GM23338 (cell line): Measurements from ENCODE around the gene GTF2H1. TPM values are rescaled to one million over a fixed set of nuclear protein-coding genes. Genes with fewer than 3 reads are reported as not detected.

Source experiments
- ATAC-seq: fragments of 200-7000 bp; cut with Tn5 transposase; 3 replicates; pipeline ENCODE4 v1.9.1; 2020
- DNase-seq: peaks from one replicate; pipeline ENCODE4 v3.0.0-alpha.2; 2015; ENCODE audit warnings: low spot score
- H2AFZ ChIP-seq: fragments of 200-600 bp; sonication (generic); 2 replicates; pipeline ENCODE4 v1.8.0; 2016; ENCODE audit warnings: antibody characterized with exemption, mild to moderate bottlenecking, moderate library complexity
- H3F3A ChIP-seq: fragments of 200-600 bp; sonication (generic); replicated peaks from 2 replicates; pipeline ENCODE4 v1.8.0; 2017; ENCODE audit warnings: antibody characterized with exemption, mixed run types, low read depth
- H3K27ac ChIP-seq: fragments of 200-600 bp; sonication (generic); 2 replicates; pipeline ENCODE4 v1.6.1; 2016; ENCODE audit warnings: low read depth
- H3K27me3 ChIP-seq: fragments of 200-600 bp; sonication (generic); 2 replicates; pipeline ENCODE4 v1.8.0; 2016; ENCODE audit warnings: mild to moderate bottlenecking, mixed run types, moderate library complexity; ENCODE audit not compliant: insufficient read depth
- H3K36me3 ChIP-seq: fragments of 200-600 bp; sonication (generic); 2 replicates; pipeline ENCODE4 v1.8.0; 2016; ENCODE audit warnings: mild to moderate bottlenecking; ENCODE audit not compliant: insufficient read depth
- H3K4me1 ChIP-seq: fragments of 200-600 bp; sonication (generic); 2 replicates; pipeline ENCODE4 v1.8.0; 2016; ENCODE audit warnings: mild to moderate bottlenecking, moderate library complexity; ENCODE audit not compliant: insufficient read depth
- H3K4me2 ChIP-seq: fragments of 200-600 bp; sonication (generic); 2 replicates; pipeline ENCODE4 v1.7.1; 2017; ENCODE audit warnings: mixed run types
- H3K4me3 ChIP-seq: fragments of 200-600 bp; sonication (generic); 2 replicates; pipeline ENCODE4 v1.6.1; 2016; ENCODE audit warnings: mixed run types
- H3K79me2 ChIP-seq: fragments of 200-600 bp; sonication (generic); replicated peaks from 2 replicates; pipeline ENCODE4 v1.8.0; 2017; ENCODE audit warnings: mild to moderate bottlenecking; ENCODE audit not compliant: insufficient read depth
- H3K9me2 ChIP-seq: fragments of 200-600 bp; sonication (generic); 2 replicates; pipeline ENCODE4 v1.8.0; 2017; ENCODE audit not compliant: insufficient read depth
- H4K20me1 ChIP-seq: fragments of 200-600 bp; sonication (generic); replicated peaks from 2 replicates; pipeline ENCODE4 v1.8.0; 2017; ENCODE audit warnings: mild to moderate bottlenecking; ENCODE audit not compliant: insufficient read depth
- H3K27ac Mint-ChIP-seq: 2 replicates; pipeline ENCODE4 v1.8.0; 2020; ENCODE audit warnings: inconsistent platforms, mild to moderate bottlenecking, moderate library complexity, mixed read lengths
- H3K27me3 Mint-ChIP-seq: 3 replicates; pipeline ENCODE4 v1.8.0; 2022; ENCODE audit warnings: low read depth, mild to moderate bottlenecking, moderate library complexity, mixed read lengths, inconsistent platforms; ENCODE audit not compliant: insufficient read depth, poor library complexity
- H3K36me3 Mint-ChIP-seq: 3 replicates; pipeline ENCODE4 v1.8.0; 2021; ENCODE audit warnings: low read depth, mild to moderate bottlenecking, inconsistent platforms, moderate library complexity, mixed read lengths
- H3K4me1 Mint-ChIP-seq: 3 replicates; pipeline ENCODE4 v1.8.0; 2020; ENCODE audit warnings: mild to moderate bottlenecking, inconsistent platforms, mixed read lengths
- H3K4me3 Mint-ChIP-seq: 3 replicates; pipeline ENCODE4 v1.8.0; 2021; ENCODE audit warnings: moderate library complexity, mild to moderate bottlenecking, inconsistent platforms, mixed read lengths
- H3K9me3 Mint-ChIP-seq: 3 replicates; pipeline ENCODE4 v1.8.0; 2020; ENCODE audit warnings: moderate library complexity, mild to moderate bottlenecking, inconsistent platforms, mixed read lengths
- CREB1 ChIP-seq: fragments of 250-450 bp; sonication (Bioruptor Pico); IDR thresholded peaks from 2 replicates; pipeline ENCODE4 v1.5.0; 2020; ENCODE audit warnings: low read depth, mild to moderate bottlenecking, moderate library complexity
- ETS1 ChIP-seq: IDR thresholded peaks from 2 replicates; pipeline ENCODE4 v1.6.1; 2016; ENCODE audit warnings: antibody characterized with exemption
- EZH2 ChIP-seq: fragments of 200-600 bp; sonication (generic); IDR thresholded peaks from one replicate; pipeline ENCODE4 v1.8.0; 2017; ENCODE audit warnings: antibody characterized with exemption, mild to moderate bottlenecking, low read depth; ENCODE audit not compliant: unreplicated experiment
- EZH2phosphoT487 ChIP-seq: fragments of 200-600 bp; sonication (generic); IDR thresholded peaks from one replicate; pipeline ENCODE4 v1.8.1; 2018; ENCODE audit warnings: antibody characterized with exemption; ENCODE audit not compliant: unreplicated experiment
- JUNB ChIP-seq: IDR thresholded peaks from one replicate; pipeline ENCODE4 v1.6.1; 2016; ENCODE audit warnings: antibody characterized with exemption; ENCODE audit not compliant: unreplicated experiment
- NANOG ChIP-seq: IDR thresholded peaks from 2 replicates; pipeline ENCODE4 v1.6.1; 2016; ENCODE audit warnings: antibody characterized with exemption, borderline replicate concordance
- POLR2AphosphoS5 ChIP-seq: IDR thresholded peaks from 2 replicates; pipeline ENCODE4 v1.6.1; 2016; ENCODE audit warnings: antibody characterized with exemption, low read depth
- STAT1 ChIP-seq: IDR thresholded peaks from one replicate; pipeline ENCODE4 v1.6.1; 2016; ENCODE audit warnings: antibody characterized with exemption; ENCODE audit not compliant: unreplicated experiment
- ZNF114 ChIP-seq: fragments of 250-450 bp; sonication (Bioruptor Pico); IDR thresholded peaks from 2 replicates; pipeline ENCODE4 v1.5.0; 2020; ENCODE audit warnings: mild to moderate bottlenecking, moderate library complexity
- ZNF331 ChIP-seq: fragments of 250-450 bp; sonication (Bioruptor Pico); IDR thresholded peaks from 2 replicates; pipeline ENCODE4 v1.5.0; 2020; ENCODE audit warnings: low read depth, mild to moderate bottlenecking, moderate library complexity
- polyA plus RNA-seq: library from polyadenylated mRNA; unstranded; fragments of >200 nt; fragmentation: Nextera tagmentation; extraction: Ambion mirVana; gene quantifications from 2 replicates; pipeline ENCODE4 v1.2.1, GENCODE V29; 2016
- total RNA-seq: library from RNA; depleted of rRNA; stranded (reverse); fragments of >200 nt; shearing (Covaris generic); gene quantifications from 2 replicates; pipeline ENCODE4 v1.2.3, GENCODE V29; 2014
- TF ChIP-seq, protein P1 (sequence below): fragments of 250-450 bp; sonication (Bioruptor Pico); IDR thresholded peaks from 2 replicates; pipeline ENCODE4 v1.5.0; 2020; ENCODE audit warnings: mild to moderate bottlenecking, moderate library complexity
- TF ChIP-seq, protein P2 (sequence below), 2 experiments: fragments of 200-600 bp in 1 of 2; sonication (generic) in 1 of 2; conservative IDR thresholded peaks; 2 replicates each; pipeline versions ENCODE4 v1.5.1 to v1.6.1; 2016 to 2017; ENCODE audit warnings: antibody characterized with exemption in 2 of 2, low read depth in 2 of 2, mild to moderate bottlenecking in 2 of 2, moderate library complexity in 1 of 2
- TF ChIP-seq, protein P3 (sequence below): IDR thresholded peaks from one replicate; pipeline ENCODE4 v1.6.1; 2018; ENCODE audit warnings: antibody characterized with exemption; ENCODE audit not compliant: unreplicated experiment

The GTF2H1 gene
- total and polyA plus RNA-seq, 2 experiments from 2014 or later = 16.5 to 43.6 TPM

DNA sequence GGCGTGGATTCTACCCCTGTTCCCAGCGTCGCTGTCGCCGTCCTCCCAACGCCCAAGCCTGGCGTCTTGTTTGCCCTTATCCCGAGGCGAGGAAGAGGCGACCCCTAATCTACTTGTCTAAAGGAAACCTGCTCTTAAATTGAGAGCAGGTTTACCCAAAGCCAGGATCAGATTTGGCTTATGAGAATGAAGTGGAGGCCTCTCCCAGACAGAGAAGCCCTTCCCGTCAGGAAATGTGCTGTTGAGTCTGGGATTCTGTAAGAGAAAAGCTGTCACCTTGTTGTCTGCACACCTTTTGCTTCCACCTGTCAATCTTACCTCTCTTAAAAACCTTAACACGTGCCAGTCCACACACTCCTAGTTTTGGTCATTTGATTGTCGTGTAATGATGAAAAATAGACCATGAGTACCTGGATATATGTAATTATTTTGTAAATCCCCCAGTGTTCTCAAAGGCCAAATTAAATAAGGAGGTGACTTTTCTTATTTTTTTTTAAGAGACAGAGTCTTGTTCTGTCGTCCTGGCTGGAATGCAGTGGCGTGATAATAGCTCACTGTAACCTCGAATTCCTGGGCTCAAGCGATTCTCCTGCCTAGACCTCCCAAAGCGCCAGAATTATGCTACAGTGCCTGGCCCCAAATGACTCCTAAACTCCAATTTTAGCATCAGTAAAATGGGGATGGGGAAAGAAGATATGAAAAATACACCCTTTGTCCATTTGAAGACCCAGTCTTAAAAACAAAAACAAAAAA lies 627 bp downstream of the GTF2H1 start:
- H3K27me3 ChIP-seq = no peaks in the 10 kb centered on the region
- peaks cover 91% of the 10 kb centered on the region for H3K79me2 ChIP-seq
- peak overlapping the region; percentile 83 for H3K4me3 ChIP-seq
- peak overlapping the region; percentile 79 for H3K27ac Mint-ChIP-seq
- peak overlapping the region; percentile 97 for H3K4me3 Mint-ChIP-seq
- H3K9me3 Mint-ChIP-seq = no peaks in the 10 kb centered on the region
- DNase-seq (peak; percentile 34), ATAC-seq (no peak)
- TF ChIP-seq ZNF331 (CRISPR knock-in tag) (no peak), CREB1 (CRISPR knock-in tag) (no peak), ZNF114 (CRISPR knock-in tag) (no peak), EZH2phosphoT487 (no peak), JUNB (no peak), STAT1 (no peak), ETS1 (no peak), EZH2 (no peak), NANOG (no peak), POLR2AphosphoS5 (no peak)
- TF ChIP-seq, protein P1, sequence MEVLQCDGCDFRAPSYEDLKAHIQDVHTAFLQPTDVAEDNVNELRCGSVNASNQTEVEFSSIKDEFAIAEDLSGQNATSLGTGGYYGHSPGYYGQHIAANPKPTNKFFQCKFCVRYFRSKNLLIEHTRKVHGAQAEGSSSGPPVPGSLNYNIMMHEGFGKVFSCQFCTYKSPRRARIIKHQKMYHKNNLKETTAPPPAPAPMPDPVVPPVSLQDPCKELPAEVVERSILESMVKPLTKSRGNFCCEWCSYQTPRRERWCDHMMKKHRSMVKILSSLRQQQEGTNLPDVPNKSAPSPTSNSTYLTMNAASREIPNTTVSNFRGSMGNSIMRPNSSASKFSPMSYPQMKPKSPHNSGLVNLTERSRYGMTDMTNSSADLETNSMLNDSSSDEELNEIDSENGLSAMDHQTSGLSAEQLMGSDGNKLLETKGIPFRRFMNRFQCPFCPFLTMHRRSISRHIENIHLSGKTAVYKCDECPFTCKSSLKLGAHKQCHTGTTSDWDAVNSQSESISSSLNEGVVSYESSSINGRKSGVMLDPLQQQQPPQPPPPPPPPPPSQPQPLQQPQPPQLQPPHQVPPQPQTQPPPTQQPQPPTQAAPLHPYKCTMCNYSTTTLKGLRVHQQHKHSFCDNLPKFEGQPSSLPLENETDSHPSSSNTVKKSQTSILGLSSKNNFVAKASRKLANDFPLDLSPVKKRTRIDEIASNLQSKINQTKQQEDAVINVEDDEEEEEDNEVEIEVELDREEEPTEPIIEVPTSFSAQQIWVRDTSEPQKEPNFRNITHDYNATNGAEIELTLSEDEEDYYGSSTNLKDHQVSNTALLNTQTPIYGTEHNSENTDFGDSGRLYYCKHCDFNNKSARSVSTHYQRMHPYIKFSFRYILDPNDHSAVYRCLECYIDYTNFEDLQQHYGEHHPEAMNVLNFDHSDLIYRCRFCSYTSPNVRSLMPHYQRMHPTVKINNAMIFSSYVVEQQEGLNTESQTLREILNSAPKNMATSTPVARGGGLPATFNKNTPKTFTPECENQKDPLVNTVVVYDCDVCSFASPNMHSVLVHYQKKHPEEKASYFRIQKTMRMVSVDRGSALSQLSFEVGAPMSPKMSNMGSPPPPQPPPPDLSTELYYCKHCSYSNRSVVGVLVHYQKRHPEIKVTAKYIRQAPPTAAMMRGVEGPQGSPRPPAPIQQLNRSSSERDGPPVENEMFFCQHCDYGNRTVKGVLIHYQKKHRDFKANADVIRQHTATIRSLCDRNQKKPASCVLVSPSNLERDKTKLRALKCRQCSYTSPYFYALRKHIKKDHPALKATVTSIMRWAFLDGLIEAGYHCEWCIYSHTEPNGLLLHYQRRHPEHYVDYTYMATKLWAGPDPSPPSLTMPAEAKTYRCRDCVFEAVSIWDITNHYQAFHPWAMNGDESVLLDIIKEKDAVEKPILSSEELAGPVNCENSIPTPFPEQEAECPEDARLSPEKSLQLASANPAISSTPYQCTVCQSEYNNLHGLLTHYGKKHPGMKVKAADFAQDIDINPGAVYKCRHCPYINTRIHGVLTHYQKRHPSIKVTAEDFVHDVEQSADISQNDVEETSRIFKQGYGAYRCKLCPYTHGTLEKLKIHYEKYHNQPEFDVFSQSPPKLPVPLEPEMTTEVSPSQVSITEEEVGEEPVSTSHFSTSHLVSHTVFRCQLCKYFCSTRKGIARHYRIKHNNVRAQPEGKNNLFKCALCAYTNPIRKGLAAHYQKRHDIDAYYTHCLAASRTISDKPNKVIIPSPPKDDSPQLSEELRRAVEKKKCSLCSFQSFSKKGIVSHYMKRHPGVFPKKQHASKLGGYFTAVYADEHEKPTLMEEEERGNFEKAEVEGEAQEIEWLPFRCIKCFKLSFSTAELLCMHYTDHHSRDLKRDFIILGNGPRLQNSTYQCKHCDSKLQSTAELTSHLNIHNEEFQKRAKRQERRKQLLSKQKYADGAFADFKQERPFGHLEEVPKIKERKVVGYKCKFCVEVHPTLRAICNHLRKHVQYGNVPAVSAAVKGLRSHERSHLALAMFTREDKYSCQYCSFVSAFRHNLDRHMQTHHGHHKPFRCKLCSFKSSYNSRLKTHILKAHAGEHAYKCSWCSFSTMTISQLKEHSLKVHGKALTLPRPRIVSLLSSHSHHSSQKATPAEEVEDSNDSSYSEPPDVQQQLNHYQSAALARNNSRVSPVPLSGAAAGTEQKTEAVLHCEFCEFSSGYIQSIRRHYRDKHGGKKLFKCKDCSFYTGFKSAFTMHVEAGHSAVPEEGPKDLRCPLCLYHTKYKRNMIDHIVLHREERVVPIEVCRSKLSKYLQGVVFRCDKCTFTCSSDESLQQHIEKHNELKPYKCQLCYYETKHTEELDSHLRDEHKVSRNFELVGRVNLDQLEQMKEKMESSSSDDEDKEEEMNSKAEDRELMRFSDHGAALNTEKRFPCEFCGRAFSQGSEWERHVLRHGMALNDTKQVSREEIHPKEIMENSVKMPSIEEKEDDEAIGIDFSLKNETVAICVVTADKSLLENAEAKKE = no peak
- TF ChIP-seq, protein P2, sequence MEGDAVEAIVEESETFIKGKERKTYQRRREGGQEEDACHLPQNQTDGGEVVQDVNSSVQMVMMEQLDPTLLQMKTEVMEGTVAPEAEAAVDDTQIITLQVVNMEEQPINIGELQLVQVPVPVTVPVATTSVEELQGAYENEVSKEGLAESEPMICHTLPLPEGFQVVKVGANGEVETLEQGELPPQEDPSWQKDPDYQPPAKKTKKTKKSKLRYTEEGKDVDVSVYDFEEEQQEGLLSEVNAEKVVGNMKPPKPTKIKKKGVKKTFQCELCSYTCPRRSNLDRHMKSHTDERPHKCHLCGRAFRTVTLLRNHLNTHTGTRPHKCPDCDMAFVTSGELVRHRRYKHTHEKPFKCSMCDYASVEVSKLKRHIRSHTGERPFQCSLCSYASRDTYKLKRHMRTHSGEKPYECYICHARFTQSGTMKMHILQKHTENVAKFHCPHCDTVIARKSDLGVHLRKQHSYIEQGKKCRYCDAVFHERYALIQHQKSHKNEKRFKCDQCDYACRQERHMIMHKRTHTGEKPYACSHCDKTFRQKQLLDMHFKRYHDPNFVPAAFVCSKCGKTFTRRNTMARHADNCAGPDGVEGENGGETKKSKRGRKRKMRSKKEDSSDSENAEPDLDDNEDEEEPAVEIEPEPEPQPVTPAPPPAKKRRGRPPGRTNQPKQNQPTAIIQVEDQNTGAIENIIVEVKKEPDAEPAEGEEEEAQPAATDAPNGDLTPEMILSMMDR (conservative IDR thresholded peaks at IDR 0.05; ENCODE audit: low read depth in 2 of 2) = no peak
- TF ChIP-seq, protein P3, sequence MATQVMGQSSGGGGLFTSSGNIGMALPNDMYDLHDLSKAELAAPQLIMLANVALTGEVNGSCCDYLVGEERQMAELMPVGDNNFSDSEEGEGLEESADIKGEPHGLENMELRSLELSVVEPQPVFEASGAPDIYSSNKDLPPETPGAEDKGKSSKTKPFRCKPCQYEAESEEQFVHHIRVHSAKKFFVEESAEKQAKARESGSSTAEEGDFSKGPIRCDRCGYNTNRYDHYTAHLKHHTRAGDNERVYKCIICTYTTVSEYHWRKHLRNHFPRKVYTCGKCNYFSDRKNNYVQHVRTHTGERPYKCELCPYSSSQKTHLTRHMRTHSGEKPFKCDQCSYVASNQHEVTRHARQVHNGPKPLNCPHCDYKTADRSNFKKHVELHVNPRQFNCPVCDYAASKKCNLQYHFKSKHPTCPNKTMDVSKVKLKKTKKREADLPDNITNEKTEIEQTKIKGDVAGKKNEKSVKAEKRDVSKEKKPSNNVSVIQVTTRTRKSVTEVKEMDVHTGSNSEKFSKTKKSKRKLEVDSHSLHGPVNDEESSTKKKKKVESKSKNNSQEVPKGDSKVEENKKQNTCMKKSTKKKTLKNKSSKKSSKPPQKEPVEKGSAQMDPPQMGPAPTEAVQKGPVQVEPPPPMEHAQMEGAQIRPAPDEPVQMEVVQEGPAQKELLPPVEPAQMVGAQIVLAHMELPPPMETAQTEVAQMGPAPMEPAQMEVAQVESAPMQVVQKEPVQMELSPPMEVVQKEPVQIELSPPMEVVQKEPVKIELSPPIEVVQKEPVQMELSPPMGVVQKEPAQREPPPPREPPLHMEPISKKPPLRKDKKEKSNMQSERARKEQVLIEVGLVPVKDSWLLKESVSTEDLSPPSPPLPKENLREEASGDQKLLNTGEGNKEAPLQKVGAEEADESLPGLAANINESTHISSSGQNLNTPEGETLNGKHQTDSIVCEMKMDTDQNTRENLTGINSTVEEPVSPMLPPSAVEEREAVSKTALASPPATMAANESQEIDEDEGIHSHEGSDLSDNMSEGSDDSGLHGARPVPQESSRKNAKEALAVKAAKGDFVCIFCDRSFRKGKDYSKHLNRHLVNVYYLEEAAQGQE = no peak
- H3K27me3 Mint-ChIP-seq = peaks cover 7% of the 10 kb centered on the region
- peaks cover 30% of the 10 kb centered on the region for H3K4me1 Mint-ChIP-seq
- peaks cover 15% of the 10 kb centered on the region for H3K36me3 ChIP-seq
- H3K4me2 ChIP-seq = peak overlapping the region; percentile 91
- H3F3A ChIP-seq = no peaks in the 10 kb centered on the region
- H3K36me3 Mint-ChIP-seq = peaks cover 14% of the 10 kb centered on the region
- peaks cover 19% of the 10 kb centered on the region for H3K4me1 ChIP-seq
- H4K20me1 ChIP-seq = no peaks in the 10 kb centered on the region; the same call in 1 of the 2 replicates
- H3K9me2 ChIP-seq = no peaks in the 10 kb centered on the region
- no peak overlapping the region for H2AFZ ChIP-seq
- H3K27ac ChIP-seq = no peak overlapping the region
